GM23248 (cell line): ENCODE measurements around the gene RTN4R.

Source experiments
- EZH2 ChIP-seq: fragments of 200-600 bp; sonication (generic); IDR thresholded peaks from 2 replicates; pipeline ENCODE4 v1.6.1; 2018; ENCODE audit warnings: antibody characterized with exemption, mild to moderate bottlenecking; ENCODE audit not compliant: insufficient read depth, poor library complexity, severe bottlenecking
- EZH2phosphoT487 ChIP-seq: fragments of 200-600 bp; sonication (generic); IDR thresholded peaks from 2 replicates; pipeline ENCODE4 v1.6.1; 2018; ENCODE audit warnings: antibody characterized with exemption, moderate library complexity, mild to moderate bottlenecking, low read depth; ENCODE audit not compliant: insufficient read depth

- no peak for TF ChIP-seq EZH2
- no peak for TF ChIP-seq EZH2phosphoT487
Observed at GRCh38 chr22:20249797-20250354, 18.2 kb downstream of the RTN4R start.
